Osteoblast (primary cell): Measurements from ENCODE around the gene CAMK2B. TPM values are rescaled to one million over a fixed set of nuclear protein-coding genes. Genes with fewer than 3 reads are reported as not detected.
A peak's percentile ranks its signal among the peaks of the same experiment; 100 is the strongest.

Experiments used
- DNase-seq: peaks from one replicate; pipeline ENCODE4 v3.0.0; 2011; ENCODE audit warnings: low spot score, mixed read lengths; ENCODE audit not compliant: insufficient read length; ENCODE audit errors: missing footprints
- H2AFZ ChIP-seq: 2 replicates; pipeline ENCODE4 v1.6.0; 2011; ENCODE audit warnings: mild to moderate bottlenecking, low read length
- H3K27ac ChIP-seq: 2 replicates; pipeline ENCODE4 v1.5.1; 2011; ENCODE audit warnings: mild to moderate bottlenecking, low read depth, low read length, moderate library complexity
- H3K27me3 ChIP-seq: 2 replicates; pipeline ENCODE4 v1.6.0; 2012; ENCODE audit warnings: mild to moderate bottlenecking, control low read depth, inconsistent platforms, low read length, moderate library complexity; ENCODE audit not compliant: insufficient read depth
- H3K36me3 ChIP-seq: 2 replicates; pipeline ENCODE4 v1.5.1; 2011; ENCODE audit warnings: mild to moderate bottlenecking, low read length, control low read depth, moderate library complexity; ENCODE audit not compliant: insufficient read depth
- H3K4me1 ChIP-seq: 2 replicates; pipeline ENCODE4 v1.5.1; 2011; ENCODE audit warnings: mild to moderate bottlenecking, low read length, control low read depth, moderate library complexity; ENCODE audit not compliant: insufficient read depth
- H3K4me2 ChIP-seq: 2 replicates; pipeline ENCODE4 v1.6.0; 2011; ENCODE audit warnings: mild to moderate bottlenecking, low read length; ENCODE audit not compliant: insufficient read depth
- H3K4me3 ChIP-seq: fragments of 200-600 bp; sonication (generic); 3 replicates; pipeline ENCODE4 v1.5.1; 2012; ENCODE audit warnings: mild to moderate bottlenecking, low read length, inconsistent platforms; ENCODE audit not compliant: insufficient read depth
- H3K79me2 ChIP-seq: 2 replicates; pipeline ENCODE4 v1.6.0; 2012; ENCODE audit warnings: mild to moderate bottlenecking, low read length, control low read depth, inconsistent platforms; ENCODE audit not compliant: insufficient read depth
- H3K9me3 ChIP-seq: 2 replicates; pipeline ENCODE4 v1.5.1; 2011; ENCODE audit warnings: low read depth, low read length, control low read depth
- H4K20me1 ChIP-seq: 2 replicates; pipeline ENCODE4 v1.6.0; 2012; ENCODE audit warnings: mild to moderate bottlenecking, low read length, control low read depth; ENCODE audit not compliant: insufficient read depth
- total RNA-seq: library from RNA; depleted of rRNA; stranded (reverse); fragments of >200 nt; gene quantifications from 2 replicates; pipeline ENCODE4 v1.2.3, GENCODE V29; 2012
- TF ChIP-seq, protein P1 (sequence below): IDR thresholded peaks from 2 replicates; pipeline ENCODE4 v1.5.1; 2011; ENCODE audit warnings: mild to moderate bottlenecking, low read depth, low read length, moderate library complexity; ENCODE audit errors: extremely low read depth

CAMK2B gene
- total RNA-seq, 1 donor, result not detected

DNA sequence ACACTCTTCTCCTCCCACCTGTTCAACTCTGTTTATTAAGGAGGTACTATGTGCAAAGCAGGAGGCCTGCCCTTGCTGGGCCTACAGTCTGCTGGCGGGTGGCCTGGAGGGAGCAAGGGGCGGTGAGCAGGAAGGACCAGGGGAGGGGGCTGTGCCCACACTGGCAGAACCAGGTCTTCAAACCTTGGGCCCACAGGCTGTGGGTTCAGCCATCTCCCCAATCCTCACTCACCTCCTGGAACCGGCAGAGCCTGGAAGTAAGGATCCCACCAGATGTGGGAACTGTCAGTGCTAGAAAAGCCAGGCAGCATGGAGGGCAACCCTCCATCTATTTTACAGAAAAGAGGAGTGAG lies 50.8 kb downstream of the CAMK2B start:
- peak; percentile 31 for DNase-seq
- TF ChIP-seq, protein P1, sequence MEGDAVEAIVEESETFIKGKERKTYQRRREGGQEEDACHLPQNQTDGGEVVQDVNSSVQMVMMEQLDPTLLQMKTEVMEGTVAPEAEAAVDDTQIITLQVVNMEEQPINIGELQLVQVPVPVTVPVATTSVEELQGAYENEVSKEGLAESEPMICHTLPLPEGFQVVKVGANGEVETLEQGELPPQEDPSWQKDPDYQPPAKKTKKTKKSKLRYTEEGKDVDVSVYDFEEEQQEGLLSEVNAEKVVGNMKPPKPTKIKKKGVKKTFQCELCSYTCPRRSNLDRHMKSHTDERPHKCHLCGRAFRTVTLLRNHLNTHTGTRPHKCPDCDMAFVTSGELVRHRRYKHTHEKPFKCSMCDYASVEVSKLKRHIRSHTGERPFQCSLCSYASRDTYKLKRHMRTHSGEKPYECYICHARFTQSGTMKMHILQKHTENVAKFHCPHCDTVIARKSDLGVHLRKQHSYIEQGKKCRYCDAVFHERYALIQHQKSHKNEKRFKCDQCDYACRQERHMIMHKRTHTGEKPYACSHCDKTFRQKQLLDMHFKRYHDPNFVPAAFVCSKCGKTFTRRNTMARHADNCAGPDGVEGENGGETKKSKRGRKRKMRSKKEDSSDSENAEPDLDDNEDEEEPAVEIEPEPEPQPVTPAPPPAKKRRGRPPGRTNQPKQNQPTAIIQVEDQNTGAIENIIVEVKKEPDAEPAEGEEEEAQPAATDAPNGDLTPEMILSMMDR, result no peak
- no peaks in the 10 kb centered on the region for H3K4me1 ChIP-seq
- peaks cover 12% of the 10 kb centered on the region for H3K27me3 ChIP-seq
- no peaks in the 10 kb centered on the region for H3K79me2 ChIP-seq
- H3K4me2 ChIP-seq, result no peak overlapping the region
- H3K9me3 ChIP-seq, result no peaks in the 10 kb centered on the region
- H3K4me3 ChIP-seq, result no peak overlapping the region
- no peaks in the 10 kb centered on the region for H4K20me1 ChIP-seq
- H3K36me3 ChIP-seq, result no peaks in the 10 kb centered on the region
- H3K27ac ChIP-seq, result no peak overlapping the region
- no peak overlapping the region for H2AFZ ChIP-seq

DNA sequence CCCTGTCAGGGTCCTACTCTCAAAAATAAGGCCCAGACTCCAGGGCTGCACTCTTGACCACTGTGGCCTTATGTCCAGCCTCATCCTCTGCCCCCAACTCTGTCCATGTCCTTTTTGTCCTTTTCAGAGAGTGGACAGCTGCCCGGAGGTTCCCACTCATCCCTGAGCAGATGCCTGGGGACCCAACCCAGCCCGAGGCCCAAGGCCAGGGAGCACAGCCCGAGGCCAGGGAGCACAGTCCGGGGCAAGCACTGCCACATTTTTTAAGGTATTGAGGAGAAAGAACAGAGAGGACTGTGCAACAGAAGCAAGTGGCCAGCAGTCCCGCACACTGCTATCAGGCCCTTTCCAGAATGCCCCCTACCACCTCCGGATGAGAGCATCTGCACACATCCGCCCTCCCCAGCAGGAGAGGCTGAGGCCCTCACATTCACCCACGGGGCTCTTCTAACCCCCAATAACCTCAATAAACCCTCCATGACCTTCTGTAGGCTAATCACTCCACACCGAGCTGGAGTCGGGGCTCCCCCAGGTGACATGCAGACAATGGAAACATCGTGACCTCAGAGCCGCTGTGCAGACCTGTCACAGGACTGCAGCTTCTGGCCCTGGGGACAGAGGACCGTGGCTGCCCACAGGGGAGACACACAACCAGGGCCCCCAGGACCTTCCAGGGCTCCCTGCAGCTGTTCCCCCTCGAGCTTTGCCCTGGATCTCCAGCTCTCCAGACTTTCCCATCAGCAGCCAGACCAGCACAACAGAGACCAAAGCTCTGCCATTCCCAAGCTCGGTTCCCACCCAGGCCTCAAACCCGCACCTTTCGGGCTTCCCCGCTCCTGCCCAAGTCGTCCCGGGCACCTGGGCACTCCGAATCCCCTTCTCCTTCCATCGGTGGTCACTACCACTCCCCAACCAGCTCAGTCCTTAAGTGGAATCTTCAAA lies 51.4 kb downstream of the CAMK2B start:
- Histone ChIP-seq H3K4me3 (no peak overlapping the region), H4K20me1 (no peaks in the 10 kb centered on the region), H3K4me2 (no peak overlapping the region), H3K27me3 (peaks cover 12% of the 10 kb centered on the region), H3K79me2 (no peaks in the 10 kb centered on the region), H3K36me3 (no peaks in the 10 kb centered on the region), H3K4me1 (no peaks in the 10 kb centered on the region), H3K9me3 (no peaks in the 10 kb centered on the region), H3K27ac (no peak overlapping the region), H2AFZ (no peak overlapping the region)
- no peak for DNase-seq
- TF ChIP-seq, protein P1, result no peak

DNA sequence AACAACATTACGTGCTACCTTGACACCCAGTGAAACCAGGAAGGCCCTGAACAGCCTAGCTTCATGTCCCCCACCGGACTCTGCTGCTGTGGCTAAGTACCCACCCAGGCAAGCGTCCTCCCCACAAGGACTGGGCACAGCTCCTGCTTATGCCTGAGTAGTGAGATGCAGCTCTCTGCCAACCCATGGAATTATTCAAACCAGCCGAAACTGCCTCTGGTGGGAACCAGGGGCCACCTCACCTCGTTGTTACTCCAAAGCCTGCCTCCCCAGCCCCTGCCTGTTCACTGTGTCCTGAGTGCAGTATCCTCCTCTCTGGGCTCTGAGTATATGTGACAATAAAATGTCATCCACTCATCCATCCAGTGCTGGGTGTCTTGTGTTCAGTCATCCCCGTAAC lies 52.4 kb downstream of the CAMK2B start:
- H3K27me3 ChIP-seq, result peaks cover 12% of the 10 kb centered on the region
- H4K20me1 ChIP-seq, result no peaks in the 10 kb centered on the region
- H3K9me3 ChIP-seq, result no peaks in the 10 kb centered on the region
- no peaks in the 10 kb centered on the region for H3K79me2 ChIP-seq
- no peak overlapping the region for H2AFZ ChIP-seq
- H3K27ac ChIP-seq, result no peak overlapping the region
- no peak for DNase-seq
- no peak overlapping the region for H3K4me3 ChIP-seq
- no peak overlapping the region for H3K4me2 ChIP-seq
- no peaks in the 10 kb centered on the region for H3K36me3 ChIP-seq
- TF ChIP-seq, protein P1, result no peak
- no peaks in the 10 kb centered on the region for H3K4me1 ChIP-seq

DNA sequence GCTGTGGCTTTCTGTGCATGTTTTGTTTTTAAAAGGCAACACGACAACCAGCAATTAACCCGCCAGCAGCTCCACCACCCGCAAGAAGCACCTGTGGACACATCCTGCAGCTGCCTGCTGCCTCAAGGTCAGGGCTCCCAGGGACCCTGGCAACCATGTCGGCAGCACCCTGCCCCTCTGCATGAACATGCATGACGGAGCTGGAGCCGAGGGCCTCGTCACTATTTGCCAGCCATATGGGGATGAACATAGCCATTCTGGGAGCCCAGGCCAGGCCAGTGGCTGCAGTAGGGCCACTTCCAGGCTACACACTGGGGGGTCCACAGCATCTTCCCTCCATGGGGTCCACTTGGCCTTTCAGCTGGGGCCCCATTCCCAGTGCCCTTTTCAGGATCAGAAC lies 52.9 kb downstream of the CAMK2B start:
- H3K4me1 ChIP-seq, result no peaks in the 10 kb centered on the region
- TF ChIP-seq, protein P1, result no peak
- no peaks in the 10 kb centered on the region for H3K9me3 ChIP-seq
- no peak overlapping the region for H3K4me2 ChIP-seq
- H3K79me2 ChIP-seq, result no peaks in the 10 kb centered on the region
- H3K36me3 ChIP-seq, result no peaks in the 10 kb centered on the region
- H2AFZ ChIP-seq, result no peak overlapping the region
- H3K27me3 ChIP-seq, result peaks cover 14% of the 10 kb centered on the region
- no peak overlapping the region for H3K4me3 ChIP-seq
- DNase-seq, result no peak
- no peaks in the 10 kb centered on the region for H4K20me1 ChIP-seq
- H3K27ac ChIP-seq, result no peak overlapping the region
